H9 (cell line): ENCODE results near the gene CHST1. TPM values are rescaled to one million over a fixed set of nuclear protein-coding genes. Genes with fewer than 3 reads are reported as not detected.

ENCODE experiments used
- DNase-seq: peaks from one replicate; pipeline ENCODE4 v3.0.0-alpha.2; 2017
- H2AFZ ChIP-seq: one replicate; pipeline ENCODE4 v1.6.1; 2013; ENCODE audit warnings: mild to moderate bottlenecking, low read length, control low read depth, moderate library complexity
- H2AK5ac ChIP-seq: 2 replicates; pipeline ENCODE4 v1.6.1; 2013; ENCODE audit warnings: low read length, control low read depth, mixed read lengths; ENCODE audit not compliant: insufficient read length
- H2BK120ac ChIP-seq: one replicate; pipeline ENCODE4 v1.6.1; 2013; ENCODE audit warnings: low read depth, mild to moderate bottlenecking, low read length, control low read depth, inconsistent platforms; ENCODE audit not compliant: poor library complexity, severe bottlenecking
- H2BK12ac ChIP-seq: 2 replicates; pipeline ENCODE4 v1.6.1; 2013; ENCODE audit warnings: low read length, control low read depth, mixed read lengths, low read depth; ENCODE audit not compliant: insufficient read length
- H2BK15ac ChIP-seq: 2 replicates; pipeline ENCODE4 v1.6.1; 2013; ENCODE audit warnings: low read depth, low read length, control low read depth
- H2BK20ac ChIP-seq: one replicate; pipeline ENCODE4 v1.6.1; 2013; ENCODE audit warnings: low read depth, mild to moderate bottlenecking, low read length, control low read depth, inconsistent platforms; ENCODE audit not compliant: poor library complexity, severe bottlenecking
- H2BK5ac ChIP-seq: 2 replicates; pipeline ENCODE4 v1.6.1; 2013; ENCODE audit warnings: low read length, control low read depth, mixed read lengths; ENCODE audit not compliant: insufficient read length
- H3K14ac ChIP-seq: 2 replicates; pipeline ENCODE4 v1.6.1; 2013; ENCODE audit warnings: low read length, control low read depth; ENCODE audit not compliant: insufficient read depth
- H3K18ac ChIP-seq: 2 replicates; pipeline ENCODE4 v1.6.1; 2013; ENCODE audit warnings: low read depth, mild to moderate bottlenecking, mixed read lengths, low read length, control low read depth; ENCODE audit not compliant: insufficient read length
- H3K23ac ChIP-seq: 2 replicates; pipeline ENCODE4 v1.6.1; 2013; ENCODE audit warnings: low read length, control low read depth, mixed read lengths, low read depth; ENCODE audit not compliant: insufficient read length
- H3K23me2 ChIP-seq: 2 replicates; pipeline ENCODE4 v1.6.1; 2013; ENCODE audit warnings: low read depth, mild to moderate bottlenecking, mixed read lengths, low read length, control low read depth; ENCODE audit not compliant: insufficient read length, poor library complexity, severe bottlenecking
- H3K27ac ChIP-seq: 2 replicates; pipeline ENCODE4 v1.5.1; 2013; ENCODE audit warnings: low read length, control low read depth, mixed read lengths, low read depth; ENCODE audit not compliant: insufficient read length
- H3K27me3 ChIP-seq: 2 replicates; pipeline ENCODE4 v1.6.1; 2013; ENCODE audit warnings: low read length, control low read depth, inconsistent platforms; ENCODE audit not compliant: insufficient read depth
- H3K4ac ChIP-seq: 2 replicates; pipeline ENCODE4 v1.6.1; 2013; ENCODE audit warnings: low read depth, mild to moderate bottlenecking, control low read depth, inconsistent platforms, low read length, moderate library complexity
- H3K4me1 ChIP-seq: 2 replicates; pipeline ENCODE4 v1.6.1; 2013; ENCODE audit warnings: low read length, control low read depth, inconsistent platforms; ENCODE audit not compliant: insufficient read depth
- H3K4me2 ChIP-seq: 2 replicates; pipeline ENCODE4 v1.6.1; 2013; ENCODE audit warnings: low read length, control low read depth, mixed read lengths; ENCODE audit not compliant: insufficient read length, insufficient read depth
- H3K56ac ChIP-seq: 2 replicates; pipeline ENCODE4 v1.6.1; 2013; ENCODE audit warnings: low read depth, mild to moderate bottlenecking, mixed read lengths, low read length, control low read depth; ENCODE audit not compliant: insufficient read length
- H3K79me1 ChIP-seq: 2 replicates; pipeline ENCODE4 v1.6.1; 2013; ENCODE audit warnings: low read depth, mild to moderate bottlenecking, moderate library complexity, low read length, control low read depth, inconsistent platforms; ENCODE audit not compliant: insufficient read depth, poor library complexity, severe bottlenecking
- H3K79me2 ChIP-seq: 2 replicates; pipeline ENCODE4 v1.6.1; 2013; ENCODE audit warnings: low read length, control low read depth, inconsistent platforms; ENCODE audit not compliant: insufficient read depth
- H3K9ac ChIP-seq: 2 replicates; pipeline ENCODE4 v1.6.1; 2013; ENCODE audit warnings: low read length, control low read depth, mixed read lengths; ENCODE audit not compliant: insufficient read length; ENCODE audit errors: extremely low read depth
- H3K9me3 ChIP-seq: one replicate; pipeline ENCODE4 v1.6.1; 2013; ENCODE audit warnings: low read depth, low read length, inconsistent platforms; ENCODE audit not compliant: control insufficient read depth
- H3T11ph ChIP-seq: one replicate; pipeline ENCODE4 v1.6.1; 2013; ENCODE audit warnings: mild to moderate bottlenecking, low read length, control low read depth, inconsistent platforms
- H4K20me1 ChIP-seq: one replicate; pipeline ENCODE4 v1.6.1; 2013; ENCODE audit not compliant: control insufficient read depth, insufficient read length, insufficient read depth
- H4K5ac ChIP-seq: 2 replicates; pipeline ENCODE4 v1.6.1; 2013; ENCODE audit warnings: low read depth, mild to moderate bottlenecking, mixed read lengths, low read length, control low read depth; ENCODE audit not compliant: insufficient read length
- H4K8ac ChIP-seq: replicated peaks from 2 replicates; pipeline ENCODE4 v1.6.1; 2013; ENCODE audit warnings: low read length, control low read depth, mixed read lengths, low read depth; ENCODE audit not compliant: insufficient read length
- H4K91ac ChIP-seq: 2 replicates; pipeline ENCODE4 v1.6.1; 2013; ENCODE audit warnings: low read depth, mild to moderate bottlenecking, moderate library complexity, mixed read lengths, low read length, control low read depth; ENCODE audit not compliant: insufficient read length
- H3K27ac Mint-ChIP-seq, 3 experiments: 2 replicates in 2 of 3; 3 replicates in 1 of 3; pipeline ENCODE4 v1.8.0; 2020 to 2021; ENCODE audit warnings: mixed read lengths in 3 of 3, mild to moderate bottlenecking in 1 of 3, moderate library complexity in 1 of 3
- H3K27me3 Mint-ChIP-seq: 2 replicates; pipeline ENCODE4 v1.8.0; 2021; ENCODE audit warnings: low read depth, mild to moderate bottlenecking, moderate library complexity, mixed read lengths
- H3K36me3 Mint-ChIP-seq, 3 experiments: 2 replicates in 2 of 3; 3 replicates in 1 of 3; pipeline ENCODE4 v1.8.0; 2020 to 2021; ENCODE audit warnings: low read depth in 3 of 3, mixed read lengths in 3 of 3; ENCODE audit not compliant: insufficient read depth in 1 of 3
- H3K4me1 Mint-ChIP-seq, 2 experiments: 2 replicates each; pipeline ENCODE4 v1.8.0; 2020; ENCODE audit warnings: mixed read lengths in 2 of 2
- H3K4me3 Mint-ChIP-seq, 2 experiments: 2 replicates in 1 of 2; 3 replicates in 1 of 2; pipeline ENCODE4 v1.8.0; 2020 to 2021; ENCODE audit warnings: mild to moderate bottlenecking in 2 of 2, mixed read lengths in 2 of 2, moderate library complexity in 1 of 2
- H3K9me3 Mint-ChIP-seq, 2 experiments: 2 replicates in 1 of 2; 3 replicates in 1 of 2; pipeline ENCODE4 v1.8.0; 2020; ENCODE audit warnings: mild to moderate bottlenecking in 2 of 2, mixed read lengths in 2 of 2, moderate library complexity in 1 of 2
- CTCF ChIP-seq: fragments of 200-600 bp; sonication (generic); conservative IDR thresholded peaks from 3 replicates; pipeline ENCODE4 v1.8.0; 2021; ENCODE audit warnings: antibody characterized with exemption, mild to moderate bottlenecking
- WGBS: extraction: QIAGEN DNeasy Blood & Tissue Kit; methylation state at CpG from one replicate; pipeline ENCODE4 v1.1.7; 2013; ENCODE audit warnings: missing lambda C conversion rate, low lambda C conversion rate, mixed read lengths; ENCODE audit not compliant: insufficient read length; ENCODE audit errors: extremely low coverage; 5-methylcytosine and 5-hydroxymethylcytosine counted together
- total RNA-seq: library from RNA; stranded (reverse); gene quantifications from 2 replicates; pipeline ENCODE4 v1.2.1, GENCODE V29; 2021

CHST1 gene
- total RNA-seq, 1 experiment from 2014 or later = 0.57 TPM

- H3K14ac ChIP-seq = no peak overlapping the region
- H3K4me3 Mint-ChIP-seq = no peak overlapping the region
- no peaks in the 10 kb centered on the region for H3K9me3 Mint-ChIP-seq
- H3K23me2 ChIP-seq = no peaks in the 10 kb centered on the region
- no peak overlapping the region for H2BK20ac ChIP-seq
- no peak overlapping the region for H2AFZ ChIP-seq
- H2BK15ac ChIP-seq = no peak overlapping the region
- no peaks in the 10 kb centered on the region for H3K9me3 ChIP-seq
- H3K56ac ChIP-seq = no peak overlapping the region
- H2BK12ac ChIP-seq = no peak overlapping the region
- no peak overlapping the region for H4K91ac ChIP-seq
- H3K18ac ChIP-seq = no peak overlapping the region
- no peak overlapping the region for H3K27ac Mint-ChIP-seq
- H3K79me2 ChIP-seq = no peaks in the 10 kb centered on the region
- no peak overlapping the region for H3K23ac ChIP-seq
- H3K4me2 ChIP-seq = no peak overlapping the region
- no peak overlapping the region for H2BK5ac ChIP-seq
- H4K20me1 ChIP-seq = no peaks in the 10 kb centered on the region
- H3K27ac ChIP-seq = no peak overlapping the region
- no peak overlapping the region for H4K5ac ChIP-seq
- H2AK5ac ChIP-seq = no peak overlapping the region
- H3K4me1 Mint-ChIP-seq = peaks cover 3 to 21% of the 10 kb centered on the region in 2 experiments; a peak in 3 of 4 replicates
- no peak overlapping the region for H3K9ac ChIP-seq
- no peak overlapping the region for H3T11ph ChIP-seq
- H2BK120ac ChIP-seq = no peak overlapping the region
- no peaks in the 10 kb centered on the region for H3K79me1 ChIP-seq
- TF ChIP-seq CTCF = no peak
- peaks cover 27% of the 10 kb centered on the region for H3K27me3 Mint-ChIP-seq
- H3K36me3 Mint-ChIP-seq = no peaks in the 10 kb centered on the region; a peak in 1 of 7 replicates
- no peak overlapping the region for H4K8ac ChIP-seq
- WGBS = no CpG with 5 or more reads among the region's 2 CpGs
- H3K4me1 ChIP-seq = no peaks in the 10 kb centered on the region
- H3K27me3 ChIP-seq = no peaks in the 10 kb centered on the region
- no peak for DNase-seq
- no peak overlapping the region for H3K4ac ChIP-seq
These were observed 55.5 kb downstream of the CHST1 start for GRCh38 chr11:45609902-45610301.
